Right hindlimb (tissue), 1 donor: ENCODE results near the gene MAF.

Experiments used
- DNase-seq: peaks from one replicate; pipeline ENCODE4 v3.0.0-alpha.2; 2018

Gene MAF

DNA sequence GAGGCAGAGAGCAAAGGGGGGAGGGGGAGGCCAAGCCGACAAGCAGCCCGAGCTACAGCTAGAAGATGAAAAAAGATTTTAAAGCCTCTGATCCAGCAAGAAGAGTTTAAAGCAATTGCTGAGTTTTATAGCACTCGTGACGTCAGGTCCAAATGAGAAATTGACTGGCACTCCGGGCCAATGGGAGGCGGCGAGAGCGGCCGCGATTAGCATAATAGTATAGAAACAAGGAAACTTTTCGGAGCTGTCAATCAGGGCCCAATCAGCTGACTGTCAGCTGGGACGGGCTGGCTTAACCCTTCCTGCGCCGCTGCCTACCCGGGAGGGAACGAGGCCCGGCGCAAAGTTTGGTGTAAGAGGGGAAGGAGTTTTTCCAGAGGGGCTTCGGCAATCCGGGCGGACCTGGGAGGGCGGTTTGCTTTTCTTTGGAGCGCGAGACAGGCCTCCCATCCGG lies at the start of gene MAF:
MAF (minus strand) TSS at position 100 of the 454 bp plus-strand sequence. CDS start 835 bp downstream, outside the sequence.
- peak; percentile 97 for DNase-seq

DNA sequence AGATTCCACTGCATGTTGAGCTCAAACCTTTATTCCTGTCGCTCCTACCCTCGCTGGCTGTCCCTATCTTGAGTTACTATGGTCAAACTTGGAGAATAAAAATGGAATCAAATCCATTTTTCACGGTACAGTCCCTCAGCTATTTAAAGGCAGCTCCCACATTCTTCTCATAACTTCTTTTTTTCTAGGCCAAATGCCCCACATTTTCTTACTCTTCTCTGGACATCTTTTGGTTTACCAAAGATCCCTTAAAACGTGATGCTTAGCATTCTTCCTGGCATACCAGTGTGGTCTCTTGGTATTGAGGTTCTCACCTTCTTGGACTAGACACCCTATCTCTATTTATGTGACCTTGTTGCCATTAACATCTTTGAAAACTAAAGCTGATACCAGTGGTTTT lies 48.3 kb upstream of the MAF start:
- DNase-seq, result no peak

DNA sequence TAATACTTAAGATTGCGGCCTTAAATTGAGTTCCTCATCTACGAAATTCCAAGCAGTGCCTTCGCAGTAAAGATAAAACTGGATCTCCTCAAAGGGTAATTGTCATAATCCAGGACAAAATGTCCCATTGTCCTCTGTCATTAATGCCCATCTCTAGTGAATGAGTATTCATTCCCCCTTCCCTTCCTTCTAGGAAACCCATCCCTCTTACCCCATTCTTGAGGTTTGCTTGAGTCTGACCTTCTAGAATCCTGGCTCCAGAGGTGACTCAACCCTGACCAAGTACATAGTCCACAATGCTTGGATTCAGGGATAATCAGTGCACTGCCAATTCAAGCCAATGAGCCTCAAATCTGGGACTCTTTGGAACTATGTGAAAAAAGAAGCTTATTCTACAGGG lies 47.0 kb upstream of the MAF start:
- DNase-seq, result no peak

DNA sequence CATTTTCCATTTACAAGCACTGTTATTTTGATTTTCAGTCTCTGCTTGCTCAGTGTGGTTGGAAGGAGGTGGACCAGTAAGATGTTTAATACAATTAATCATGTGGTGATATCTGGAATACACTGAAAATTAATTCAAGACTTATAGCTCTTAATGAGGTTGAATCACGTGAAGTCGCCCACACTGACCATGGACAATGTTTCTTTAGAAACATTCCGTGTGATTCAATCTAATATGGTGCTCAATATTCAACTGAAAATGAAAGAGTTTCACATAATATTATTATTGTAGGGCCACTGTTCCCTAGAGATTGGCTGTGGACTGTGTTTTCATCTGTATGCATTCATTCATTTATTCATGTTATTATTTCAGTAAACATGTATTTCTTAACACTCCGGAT lies 45.2 kb upstream of the MAF start:
- no peak for DNase-seq

DNA sequence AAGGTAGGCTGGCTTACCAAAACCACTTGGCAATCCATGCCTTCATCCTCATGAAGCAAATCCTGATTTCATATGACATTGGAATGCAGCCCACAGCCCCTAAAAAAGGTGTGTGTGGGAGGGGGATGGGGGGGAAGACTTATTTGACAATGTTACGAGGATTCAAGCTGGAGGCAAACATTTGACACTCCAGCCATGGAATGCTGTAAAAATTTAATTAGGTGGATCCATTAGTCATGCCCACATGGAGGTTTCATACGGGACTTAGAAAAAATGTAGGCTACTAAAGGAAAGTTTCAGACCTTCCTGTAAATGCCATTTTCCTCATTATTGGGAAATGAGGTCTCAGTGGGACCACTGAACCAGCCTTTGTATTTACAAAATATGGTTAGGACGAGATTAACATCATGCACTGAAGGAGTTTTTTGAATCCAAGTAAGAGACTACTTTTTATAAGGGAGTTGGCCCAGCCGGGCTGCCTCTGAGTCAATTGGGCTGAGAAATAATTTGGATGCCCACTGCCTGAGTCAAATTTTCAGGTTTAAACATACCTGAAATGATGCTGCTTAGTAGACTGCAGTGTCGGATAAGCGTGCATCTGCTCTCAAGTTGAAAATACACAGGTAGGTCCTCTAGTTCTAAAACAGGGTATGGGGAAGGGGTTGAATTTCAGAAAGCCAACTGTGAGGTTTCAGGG lies 44.6 kb upstream of the MAF start:
- no peak for DNase-seq

DNA sequence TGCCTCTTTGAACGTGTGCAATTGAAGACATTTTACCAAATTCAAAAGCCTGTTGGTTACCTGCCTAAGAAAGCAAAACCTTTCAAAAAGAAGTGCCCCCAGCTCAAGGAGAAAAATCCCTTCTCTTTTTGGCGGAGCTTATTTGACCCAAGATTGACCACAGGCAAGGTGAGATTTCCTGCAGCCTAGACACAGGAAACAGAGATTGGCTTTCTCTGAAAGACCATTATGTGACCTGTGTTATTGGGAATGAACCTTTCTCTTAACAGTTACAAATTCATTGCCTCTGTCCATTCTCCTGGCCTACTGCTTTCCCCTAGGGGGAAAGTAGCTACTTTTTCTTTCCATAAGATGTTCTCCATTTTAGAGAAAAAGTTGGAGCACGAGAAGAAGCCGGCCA lies 42.1 kb upstream of the MAF start:
- no peak for DNase-seq

DNA sequence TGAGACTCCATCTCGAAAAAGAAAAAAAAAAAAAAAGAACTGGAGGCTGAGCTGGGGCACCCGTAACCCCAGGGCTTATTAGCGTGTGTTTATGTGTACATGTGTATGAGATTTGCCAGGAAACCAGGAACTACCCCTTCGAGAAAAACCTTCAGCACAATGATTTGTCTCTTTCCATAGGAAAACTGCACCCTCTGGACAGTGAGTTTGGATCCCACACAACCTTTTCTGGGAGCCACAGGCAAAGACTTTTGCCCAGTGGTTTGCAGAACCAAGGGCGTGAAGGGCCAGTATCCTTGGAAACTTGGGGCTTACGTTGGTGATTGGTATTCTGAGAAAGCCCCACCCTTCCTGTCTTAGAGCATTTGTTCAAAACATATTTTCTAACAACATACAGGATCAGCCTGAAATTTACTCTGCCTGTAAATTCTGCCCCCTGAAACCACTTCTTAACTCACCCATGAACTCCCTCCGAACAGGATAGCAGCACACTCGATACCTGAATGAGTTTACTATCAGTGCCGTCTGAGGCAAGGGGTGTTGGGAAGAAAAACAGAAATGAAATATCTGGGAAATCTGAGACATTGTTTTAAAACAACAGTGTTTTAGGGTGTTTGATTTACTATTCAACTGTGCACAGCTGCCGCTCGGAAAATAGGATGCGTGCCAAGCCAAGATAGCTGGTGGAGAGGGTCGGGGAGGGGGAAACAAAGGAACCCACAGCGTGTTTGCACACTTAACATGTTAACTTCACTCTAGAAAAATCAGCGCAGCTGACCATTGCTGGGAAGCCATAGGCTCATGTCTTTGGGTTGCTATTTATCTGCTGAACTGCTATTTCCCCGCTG lies 40.2 kb upstream of the MAF start:
- peak; percentile 77 for DNase-seq

DNA sequence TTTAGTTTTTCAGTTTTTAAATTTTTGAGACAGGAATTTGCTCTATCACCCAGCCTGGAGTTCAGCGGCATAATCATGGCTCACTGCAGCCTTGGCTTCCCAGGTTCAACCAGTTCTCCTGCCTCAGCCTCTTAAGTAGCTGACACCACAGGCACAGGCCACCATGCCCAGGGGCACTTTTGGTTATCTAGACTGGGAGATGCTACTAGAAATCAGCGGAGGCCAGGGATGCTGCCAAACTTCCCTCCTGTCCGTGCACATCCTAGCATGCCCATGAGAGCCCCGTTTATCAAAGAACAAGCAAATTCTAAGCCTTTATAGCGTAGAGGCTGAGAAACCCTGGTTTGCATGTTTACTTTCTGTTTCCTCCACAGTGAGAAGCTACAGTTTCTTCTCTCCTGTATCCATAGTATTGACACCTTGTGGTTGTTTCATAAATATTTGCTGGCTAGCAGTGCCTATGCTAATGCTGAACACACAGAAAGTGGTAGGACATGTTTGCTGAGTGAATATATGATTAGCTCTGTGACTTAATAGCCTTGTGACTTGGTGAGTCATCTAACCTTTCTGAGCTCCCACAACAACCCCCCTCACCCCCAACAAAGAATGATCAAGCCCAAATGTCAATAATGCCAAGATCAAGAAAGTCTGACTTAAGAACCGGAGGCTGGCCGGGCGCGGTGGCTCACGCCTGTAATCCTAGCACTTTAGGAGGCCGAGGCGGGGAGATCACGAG lies 39.2 kb upstream of the MAF start:
- no peak for DNase-seq

DNA sequence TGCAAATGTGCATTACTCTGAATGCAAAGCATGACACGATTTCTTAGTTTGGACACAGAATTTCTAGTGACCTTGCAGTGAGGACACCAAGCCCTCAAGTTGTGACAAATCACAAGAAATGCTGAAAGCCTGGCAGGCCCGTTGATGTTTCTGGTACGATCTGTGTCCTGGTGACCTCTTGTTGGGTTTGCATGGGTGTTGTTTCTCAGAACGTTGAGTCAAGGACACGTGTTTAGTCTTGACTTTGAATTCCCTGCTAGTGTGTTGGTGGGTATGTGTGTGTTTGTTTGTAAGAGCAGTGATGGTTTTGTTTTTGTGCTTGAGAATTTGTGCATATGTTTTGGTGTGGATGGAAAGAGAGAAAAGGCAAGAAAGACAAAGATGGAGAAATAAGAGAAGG lies 37.8 kb upstream of the MAF start:
- DNase-seq, result no peak

DNA sequence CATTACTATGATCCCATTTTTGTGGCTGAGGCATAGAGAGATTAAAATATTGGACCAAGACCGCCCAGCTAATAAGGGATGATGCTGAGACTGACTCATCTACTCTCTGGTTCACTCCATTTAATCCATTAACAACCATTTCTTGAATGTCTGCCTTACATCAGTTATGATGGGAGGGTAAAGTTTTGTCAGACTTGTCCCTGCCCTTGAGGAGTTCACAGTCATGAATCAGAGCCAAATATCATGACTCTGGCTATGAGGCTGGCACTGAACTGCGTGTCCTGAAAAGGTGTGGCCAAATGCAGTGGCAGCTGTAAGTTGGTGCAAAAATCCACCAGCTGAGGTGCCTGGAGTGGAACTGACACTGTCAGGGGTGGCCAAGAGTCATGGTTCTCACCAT lies 35.0 kb upstream of the MAF start:
- DNase-seq, result no peak

DNA sequence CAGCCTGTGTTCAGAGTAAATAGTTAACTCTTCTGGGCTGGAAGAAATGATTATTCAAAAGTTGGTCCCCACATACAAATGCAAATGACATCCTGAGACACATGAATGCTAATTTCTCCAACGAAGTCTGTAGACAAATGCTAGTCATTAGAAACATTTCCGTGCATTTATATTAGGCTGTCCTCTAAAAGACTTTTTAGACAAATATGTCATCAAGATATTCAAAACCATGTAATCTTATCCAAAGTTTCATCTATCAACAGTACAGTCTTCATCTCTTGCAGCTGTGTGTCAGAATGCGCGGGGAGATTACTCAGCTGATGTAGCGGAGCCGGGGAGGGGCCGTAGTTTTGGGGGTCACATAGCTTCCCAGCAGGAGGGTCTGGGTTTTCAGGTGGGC lies 33.8 kb upstream of the MAF start:
- no peak for DNase-seq

DNA sequence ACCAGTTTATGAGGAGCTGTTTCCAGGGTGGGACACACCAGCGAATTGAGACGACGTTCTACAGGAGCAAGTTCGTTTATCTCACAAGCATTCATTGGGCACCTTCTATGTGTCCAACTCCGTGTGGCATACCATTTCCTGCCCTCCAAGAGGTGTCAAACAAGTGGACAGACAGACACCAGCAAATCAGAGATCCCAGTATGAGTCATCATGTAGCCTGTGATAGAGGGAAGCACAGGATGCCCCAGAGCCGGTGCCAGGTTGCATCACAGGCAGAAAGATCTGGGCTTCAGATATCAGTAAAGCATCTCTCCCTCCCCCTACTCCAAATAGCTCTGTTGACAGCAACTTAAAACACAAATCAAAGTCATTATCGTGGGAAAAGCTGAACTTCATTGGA lies 31.8 kb upstream of the MAF start:
- no peak for DNase-seq

DNA sequence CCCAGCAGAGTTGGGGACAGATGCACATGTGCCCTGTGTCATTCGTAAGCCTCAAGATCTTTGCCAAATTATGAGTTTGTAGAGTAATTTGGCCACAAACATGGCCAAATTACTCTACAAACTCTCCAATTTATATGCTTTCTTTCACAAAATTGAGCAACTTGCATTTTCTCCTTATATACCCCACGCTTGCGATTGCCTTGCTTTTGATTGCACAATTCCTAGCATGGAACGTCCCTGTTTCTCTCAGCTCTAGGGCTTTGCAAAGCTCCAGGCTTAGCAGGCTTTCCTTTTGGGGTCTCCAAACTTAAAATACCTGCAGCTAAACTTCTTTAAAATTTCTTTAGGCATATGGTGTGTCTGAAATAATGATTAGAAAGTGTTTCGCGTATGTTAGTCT lies 28.5 kb upstream of the MAF start:
- DNase-seq, result no peak

DNA sequence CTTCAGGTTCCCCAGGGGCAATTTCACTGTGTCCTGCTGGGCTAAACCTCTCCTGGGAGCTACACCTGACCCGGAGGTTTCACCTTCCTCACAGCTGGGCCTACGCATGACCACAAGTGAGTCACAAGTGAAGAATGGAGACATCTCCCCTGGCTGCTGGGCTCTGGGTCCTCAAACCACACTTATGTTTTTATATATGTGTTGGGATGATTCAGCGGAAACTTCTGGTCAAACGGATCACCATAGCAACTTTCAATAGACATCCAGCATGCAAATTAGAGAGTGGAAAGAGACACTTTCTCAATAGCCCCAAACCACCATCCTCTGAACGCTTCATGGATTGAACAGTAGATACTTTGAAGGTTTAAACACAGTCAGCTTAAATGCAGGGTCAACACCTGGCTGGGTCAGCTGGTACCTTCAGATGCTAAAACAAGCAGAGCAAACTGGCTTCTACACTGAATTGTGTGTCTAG lies 28.0 kb upstream of the MAF start:
- DNase-seq, result no peak

DNA sequence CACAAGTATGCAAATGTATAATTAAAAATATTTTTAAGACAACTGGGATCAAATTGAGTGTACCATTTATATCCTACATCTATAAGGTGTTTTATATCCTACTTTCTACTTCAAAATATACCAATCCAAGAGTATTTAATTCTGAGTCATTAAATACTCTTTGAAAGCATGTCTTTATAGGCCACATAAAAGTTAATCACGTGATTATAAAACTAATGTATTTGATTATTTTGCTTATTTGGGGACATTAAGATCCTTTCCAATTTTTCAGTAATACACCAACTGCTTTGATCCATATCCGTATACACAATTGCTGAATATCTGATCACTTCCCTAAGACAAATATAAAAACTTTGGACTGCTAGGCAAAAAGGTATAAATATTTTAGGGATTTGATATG lies 26.6 kb upstream of the MAF start:
- no peak for DNase-seq

DNA sequence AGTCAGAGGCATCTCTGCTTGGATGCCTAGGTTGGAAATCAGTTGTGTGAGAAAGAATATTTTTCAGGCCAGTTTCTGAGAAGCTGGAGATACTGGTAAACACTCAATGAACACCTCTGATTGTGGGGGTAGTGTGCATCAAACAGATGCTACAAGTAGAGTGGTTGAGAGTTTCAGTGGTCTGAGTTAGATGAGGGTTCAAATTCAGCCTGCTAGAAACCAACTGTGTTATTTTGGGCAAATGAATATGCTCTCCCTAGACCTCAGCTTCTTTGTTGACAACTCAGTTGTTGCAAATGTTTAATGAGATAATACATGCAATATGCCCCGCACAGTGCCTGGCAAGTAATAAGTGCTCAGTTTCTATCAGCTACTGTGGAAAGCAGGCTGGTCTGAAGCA lies 25.2 kb upstream of the MAF start:
- DNase-seq, result no peak

DNA sequence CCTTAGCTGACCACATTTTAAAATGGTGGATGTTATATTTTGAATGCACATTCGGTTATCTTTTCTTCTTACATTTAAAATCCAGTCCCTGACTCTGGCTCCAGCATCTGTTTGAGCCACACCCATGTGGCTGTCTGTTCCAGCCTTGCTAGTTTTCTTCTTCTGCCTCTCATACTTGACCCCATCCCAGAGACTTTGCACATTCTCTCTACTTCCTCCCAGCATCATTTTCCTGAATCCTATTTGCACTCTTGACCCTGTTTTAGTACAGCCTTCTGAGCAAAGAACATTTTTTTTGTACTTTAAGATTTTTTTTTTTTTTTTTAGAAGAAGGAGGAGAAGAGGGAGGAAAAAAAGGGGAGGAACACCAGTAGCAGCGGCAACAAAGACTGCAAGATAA lies 23.3 kb upstream of the MAF start:
- DNase-seq, result no peak

DNA sequence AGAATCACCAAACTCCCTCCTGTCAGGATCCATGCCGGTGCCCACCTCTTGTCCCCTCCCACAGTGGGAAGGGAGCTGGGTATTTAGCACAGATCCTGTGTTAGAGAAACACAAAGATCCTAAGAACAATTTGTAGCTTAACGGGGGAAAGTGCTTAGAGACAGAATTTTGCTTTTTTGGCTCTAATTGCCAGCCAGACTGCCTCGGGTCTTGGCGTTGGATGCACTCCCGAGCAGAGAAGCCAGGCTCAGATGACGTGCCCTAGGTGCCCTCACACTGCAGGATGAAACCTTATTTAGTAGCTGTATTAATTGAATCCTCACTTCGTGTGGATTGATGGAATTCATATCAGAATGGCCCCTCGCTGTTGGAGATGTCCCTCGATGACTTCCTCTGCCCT lies 22.5 kb upstream of the MAF start:
- no peak for DNase-seq

DNA sequence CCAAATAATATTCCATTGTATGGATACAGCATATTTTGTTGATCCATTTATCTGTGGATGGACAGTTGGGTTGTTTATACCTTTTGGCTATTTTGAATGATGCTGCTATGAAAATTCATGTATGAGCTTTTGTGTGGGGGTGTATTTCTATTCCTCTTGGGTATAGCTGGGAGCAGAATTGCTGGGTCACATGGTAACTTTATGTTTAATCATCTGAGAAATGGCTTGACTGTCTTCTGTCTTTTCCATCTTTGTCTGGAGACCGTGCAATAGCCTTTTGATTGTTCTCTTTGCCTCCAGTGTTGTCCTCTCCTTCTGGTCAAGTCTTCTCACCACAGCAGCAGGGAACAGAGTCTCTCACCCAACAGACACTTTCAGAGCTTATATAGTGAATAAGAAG lies 20.5 kb upstream of the MAF start:
- no peak for DNase-seq

DNA sequence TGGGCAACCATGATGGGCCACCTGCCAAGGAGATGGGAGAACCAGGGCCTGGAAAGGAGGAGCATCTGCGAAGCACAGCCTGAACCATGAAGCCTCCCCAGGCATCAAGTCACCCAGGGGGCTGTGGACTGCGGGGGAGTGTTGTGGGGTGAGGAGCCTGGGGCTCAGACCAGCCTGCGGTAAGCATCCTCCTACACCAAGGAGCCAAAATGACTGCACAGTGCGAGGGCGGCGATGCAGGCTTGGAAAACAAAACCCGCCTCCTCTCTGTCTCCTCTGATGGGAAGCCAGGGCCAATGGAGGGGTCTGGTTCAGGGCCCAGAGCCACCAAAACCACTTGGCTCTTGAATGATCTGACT lies 18.1 kb upstream of the MAF start:
- peak; percentile 39 for DNase-seq

DNA sequence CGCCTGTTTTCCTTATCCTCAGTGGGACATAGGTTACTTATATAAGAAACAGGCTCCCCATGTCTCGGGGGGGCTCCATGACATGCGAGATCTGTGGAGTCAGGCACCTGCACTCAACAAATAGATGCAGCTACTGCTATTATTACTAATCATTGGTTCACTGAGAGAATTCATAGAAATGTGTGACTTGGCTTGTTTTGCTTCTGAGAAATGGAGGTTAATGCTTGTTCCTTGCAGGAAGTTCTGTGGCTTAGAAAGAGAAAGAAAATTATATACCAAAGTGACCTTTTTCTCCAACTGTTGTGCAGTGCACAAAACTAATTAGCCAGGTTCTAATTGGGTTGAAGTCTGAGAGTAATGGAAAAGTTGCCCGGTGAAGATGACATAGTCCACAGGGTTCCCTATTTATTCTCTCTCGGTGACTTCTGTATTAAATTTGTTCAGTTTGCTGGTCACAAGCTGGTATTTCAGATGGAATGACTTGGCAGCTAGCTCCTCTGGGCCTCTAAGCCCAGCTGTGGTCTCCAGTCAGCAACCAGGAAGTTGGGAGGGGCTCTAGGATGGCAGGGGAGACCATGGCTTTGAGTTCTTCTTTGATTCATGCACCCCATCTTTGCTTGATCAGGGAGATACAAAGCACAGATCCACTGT lies 17.6 kb upstream of the MAF start:
- peak; percentile 30 for DNase-seq

DNA sequence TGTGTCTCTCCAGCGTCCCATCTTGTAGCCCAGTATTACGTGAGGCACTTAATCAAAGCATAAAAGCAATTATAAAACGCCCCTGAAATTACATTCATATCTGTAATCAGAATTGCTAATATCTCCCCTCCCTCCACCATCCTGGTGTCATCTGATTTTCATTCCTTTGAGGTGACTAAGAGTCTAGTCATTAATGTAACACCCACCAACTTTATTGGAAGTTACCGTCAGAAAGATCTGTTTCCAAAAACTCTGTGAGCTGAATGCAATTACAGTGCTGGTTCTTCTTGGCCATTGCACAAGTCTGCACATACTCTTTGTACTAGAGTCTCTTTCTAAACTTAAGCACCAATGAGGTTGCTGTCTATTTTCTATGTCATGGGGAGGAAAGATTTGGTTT lies 12.5 kb upstream of the MAF start:
- no peak for DNase-seq

DNA sequence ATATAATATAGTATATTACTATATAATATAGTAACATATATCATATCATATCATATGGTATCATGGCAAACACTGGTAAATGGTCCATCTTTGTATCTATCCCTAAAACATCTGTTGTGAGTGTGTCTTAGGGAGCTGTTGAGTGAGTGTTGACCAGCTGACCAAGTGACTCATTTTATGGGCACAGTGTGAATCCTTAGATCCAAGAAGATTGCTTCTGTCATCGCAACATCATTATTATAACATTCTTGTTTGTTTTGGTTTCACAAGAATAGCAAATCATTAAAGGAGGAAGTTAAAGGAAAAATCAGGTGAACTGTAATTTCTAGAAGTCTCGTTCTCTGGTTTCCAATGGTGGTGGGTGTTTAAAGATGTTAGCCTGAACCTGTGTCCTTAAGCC lies 11.7 kb upstream of the MAF start:
- no peak for DNase-seq
